SKM-1 (cell line): ENCODE measurements around the gene JTB.

Experiments used
- DNase-seq: peaks from one replicate; lab custom pipeline; 2025; ENCODE audit not compliant: unreplicated experiment; lab: John Stamatoyannopoulos, UW

JTB gene

GRCh38 chr1:153933955-153934354 lies 43.5 kb downstream of the JTB start:
- DNase-seq: no peak

- no peak for DNase-seq
Observed at GRCh38 chr1:153933430-153933829, 44.0 kb downstream of the JTB start.

- no peak for DNase-seq
Observed at GRCh38 chr1:153932156-153933131, 45.0 kb downstream of the JTB start.

DNA sequence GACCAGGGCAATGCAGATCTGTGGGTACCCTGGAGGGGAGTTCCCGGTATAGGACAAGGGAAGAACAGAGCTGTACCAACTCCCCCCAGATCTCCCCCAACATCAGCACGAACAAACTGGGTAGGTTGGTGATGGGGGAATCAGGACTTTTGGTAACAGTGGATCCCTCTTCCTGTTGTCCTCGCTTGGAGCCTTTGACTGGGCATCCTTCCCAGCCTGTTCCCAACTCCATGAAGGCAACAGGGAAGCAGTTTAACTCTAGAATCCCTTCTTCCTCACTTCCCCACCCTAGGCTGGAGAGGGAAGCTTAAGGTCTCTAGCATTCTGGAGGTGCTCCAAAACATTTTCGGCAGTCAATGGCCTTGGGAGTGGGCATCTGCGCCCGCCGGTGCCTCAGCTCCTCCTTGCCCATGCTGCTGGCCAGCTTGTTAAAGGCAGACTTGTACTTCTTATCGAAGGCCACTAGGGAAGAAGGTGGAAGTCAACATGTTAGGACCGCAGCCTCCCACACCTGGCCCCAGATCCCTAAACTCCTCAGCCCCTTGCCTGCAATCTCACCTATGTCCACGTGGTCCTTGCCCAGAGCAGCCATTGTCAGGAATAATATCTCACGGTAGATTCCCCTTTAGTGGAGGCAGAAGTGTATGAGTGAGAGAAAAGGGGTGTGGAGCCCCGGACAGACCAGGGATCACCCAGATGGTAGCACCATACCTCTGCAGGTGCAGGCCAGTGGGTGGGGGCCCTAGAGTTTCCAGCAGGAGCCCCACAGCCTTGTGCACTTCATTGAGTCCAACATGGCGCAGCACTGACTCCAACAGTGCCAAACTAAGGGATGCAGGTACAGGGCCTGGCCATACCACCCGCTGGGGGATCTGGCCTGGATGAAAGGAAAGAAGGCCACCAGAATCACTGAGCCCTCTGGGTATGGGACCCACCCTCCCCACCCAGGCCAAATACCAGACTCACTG lies 47.2 kb downstream of the JTB start:
- DNase-seq: no peak

DNA sequence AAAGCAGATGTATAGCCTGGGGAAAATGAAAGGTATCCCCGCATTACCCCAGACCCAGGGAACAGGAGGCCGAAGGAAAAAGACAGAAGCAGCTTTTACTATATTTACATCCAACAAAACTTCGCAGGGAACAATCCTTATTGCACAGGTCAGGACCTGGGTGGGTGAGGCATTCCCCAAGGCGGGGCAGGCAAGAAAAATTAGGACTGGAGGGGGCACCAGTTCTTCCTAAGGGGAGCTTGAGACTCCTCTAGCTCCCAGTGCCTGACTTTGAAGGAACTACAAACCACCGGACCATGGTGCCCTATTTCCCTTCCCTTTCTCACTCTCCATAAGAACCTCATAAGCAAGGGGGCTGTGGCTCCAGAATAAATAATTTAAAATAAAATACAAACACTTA lies 48.0 kb downstream of the JTB start:
- no peak for DNase-seq

GRCh38 chr1:153928791-153929341 lies 48.6 kb downstream of the JTB start:
- DNase-seq: no peak

GRCh38 chr1:153928245-153928644 lies 49.2 kb downstream of the JTB start:
- no peak for DNase-seq

DNA sequence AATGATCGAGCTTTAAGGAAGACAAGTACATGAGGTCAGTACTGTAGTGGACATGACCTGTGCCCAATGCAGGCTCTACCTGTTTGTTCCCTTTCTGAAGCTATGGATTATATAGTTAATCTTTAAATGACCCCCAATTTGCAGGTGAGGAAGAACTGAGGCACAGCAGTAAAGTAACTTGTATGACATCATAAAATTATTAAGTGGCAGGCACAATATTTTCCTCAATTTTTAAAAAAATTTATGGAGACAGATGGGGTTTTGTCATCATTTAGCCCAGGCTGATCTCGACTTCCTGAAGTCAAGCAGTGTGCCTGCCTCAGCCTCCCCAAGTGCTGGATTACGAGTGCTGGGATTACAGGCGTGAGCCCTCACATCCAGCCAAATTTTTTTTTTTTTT lies 51.1 kb downstream of the JTB start:
- no peak for DNase-seq
